B cell (primary cell): ENCODE data around the gene CA5A. TPM values are rescaled to one million over a fixed set of nuclear protein-coding genes. Genes with fewer than 3 reads are reported as not detected.

ENCODE experiments used
- ATAC-seq: fragments of 200-7000 bp; cut with Tn5 transposase; one replicate; pipeline ENCODE4 v1.10.0; 2021; ENCODE audit warnings: low read depth, mild to moderate bottlenecking, moderate number of reproducible peaks, moderate library complexity
- CTCF ChIA-PET: fragments of 350-600 bp; sonication (Branson Sonifier 250); formaldehyde crosslinking; loops from one replicate; lab custom pipeline; 2021; ENCODE audit warnings: antibody characterized with exemption, inconsistent platforms; lab: Charles Lee
- POLR2A ChIA-PET: fragments of 350-600 bp; sonication (Branson Sonifier 250); formaldehyde crosslinking; loops from one replicate; lab custom pipeline; 2021; ENCODE audit warnings: antibody characterized with exemption; lab: Charles Lee
- DNase-seq: peaks from one replicate; pipeline ENCODE4 v3.0.0; 2013
- H2AFZ ChIP-seq: 2 replicates; pipeline ENCODE4 v1.6.1; 2012; ENCODE audit warnings: mild to moderate bottlenecking, low read depth, low read length; ENCODE audit not compliant: insufficient read depth, poor library complexity, severe bottlenecking
- H3K27ac ChIP-seq, 2 donors: 1 replicate in 1 of 2; 2 replicates in 1 of 2; pipeline ENCODE4 v1.5.1; 2012 to 2013; ENCODE audit warnings: low read length in 2 of 2, mild to moderate bottlenecking in 2 of 2, moderate library complexity in 1 of 2
- H3K27me3 ChIP-seq, 4 experiments: fragments of 200-600 bp in 1 of 4; sonication (generic) in 1 of 4; replicated peaks in 1 of 4; 1 replicate in 2 of 4; 2 replicates in 2 of 4; pipeline versions ENCODE4 v1.6.1 to v1.7.0; 2013 to 2016; ENCODE audit warnings: low read length in 3 of 4, mild to moderate bottlenecking in 2 of 4, mixed read lengths in 1 of 4, moderate library complexity in 1 of 4; ENCODE audit not compliant: insufficient read depth in 4 of 4, control insufficient read depth in 3 of 4; ENCODE audit errors: control extremely low read depth in 1 of 4
- H3K36me3 ChIP-seq, 2 experiments: replicated peaks in 1 of 2; 1 replicate in 1 of 2; 2 replicates in 1 of 2; pipeline versions ENCODE4 v1.6.1 to v1.7.1; 2013; ENCODE audit warnings: low read length in 1 of 2; ENCODE audit not compliant: insufficient read depth in 2 of 2, control insufficient read depth in 1 of 2; ENCODE audit errors: control extremely low read depth in 1 of 2, extremely low read depth in 1 of 2
- H3K4me1 ChIP-seq, 2 donors: fragments of 200-600 bp in 1 of 2; sonication (generic) in 1 of 2; 1 replicate in 1 of 2; 2 replicates in 1 of 2; pipeline versions ENCODE4 v1.5.1 to v1.6.1; 2013 to 2017; ENCODE audit warnings: low read length in 2 of 2; ENCODE audit not compliant: control insufficient read depth in 2 of 2, insufficient read depth in 2 of 2
- H3K4me2 ChIP-seq: replicated peaks from 2 replicates; pipeline ENCODE3; 2012; ENCODE audit warnings: mild to moderate bottlenecking, low read depth, low read length; ENCODE audit not compliant: poor library complexity, severe bottlenecking
- H3K4me3 ChIP-seq, 5 experiments: fragments of 200-600 bp in 1 of 5; sonication (generic) in 1 of 5; 1 replicate in 3 of 5; 2 replicates in 2 of 5; pipeline versions ENCODE4 v1.5.1 to v1.7.0; 2011 to 2016; ENCODE audit warnings: low read length in 4 of 5, mild to moderate bottlenecking in 4 of 5, low read depth in 2 of 5, control low read depth in 1 of 5, moderate library complexity in 1 of 5; ENCODE audit not compliant: insufficient read depth in 1 of 5; ENCODE audit errors: control extremely low read depth in 1 of 5, extremely low read depth in 1 of 5
- H3K79me2 ChIP-seq: fragments of 200-600 bp; sonication (generic); one replicate; pipeline ENCODE4 v1.6.0; 2016; ENCODE audit warnings: low read length; ENCODE audit not compliant: control insufficient read depth, insufficient read depth
- H3K9ac ChIP-seq: fragments of 200-600 bp; sonication (generic); 2 replicates; pipeline ENCODE4 v1.6.1; 2017; ENCODE audit warnings: mild to moderate bottlenecking, low read length, moderate library complexity
- H3K9me3 ChIP-seq, 3 donors: one replicate each; pipeline versions ENCODE4 v1.6.1 to v1.7.1; 2013; ENCODE audit warnings: low read length in 2 of 3; ENCODE audit not compliant: control insufficient read depth in 2 of 3, insufficient read depth in 1 of 3; ENCODE audit errors: control extremely low read depth in 1 of 3
- H4K20me1 ChIP-seq: 2 replicates; pipeline ENCODE4 v1.6.0; 2012; ENCODE audit warnings: mild to moderate bottlenecking, low read length; ENCODE audit not compliant: insufficient read depth, control insufficient read depth, poor library complexity, severe bottlenecking
- H3K27ac Mint-ChIP-seq: one replicate; pipeline ENCODE4 v1.8.0; 2021; ENCODE audit warnings: mixed read lengths
- H3K27me3 Mint-ChIP-seq: one replicate; pipeline ENCODE4 v1.8.0; 2021; ENCODE audit warnings: mixed read lengths
- H3K4me1 Mint-ChIP-seq: one replicate; pipeline ENCODE4 v1.8.0; 2021; ENCODE audit warnings: mixed read lengths
- H3K4me3 Mint-ChIP-seq: one replicate; pipeline ENCODE4 v1.8.0; 2021; ENCODE audit warnings: mixed read lengths
- H3K9me3 Mint-ChIP-seq: one replicate; pipeline ENCODE4 v1.8.0; 2022; ENCODE audit warnings: mixed read lengths; ENCODE audit not compliant: insufficient read depth
- EZH2 ChIP-seq: IDR thresholded peaks from 2 replicates; pipeline ENCODE4 v1.6.1; 2012; ENCODE audit warnings: borderline replicate concordance, low read depth, mild to moderate bottlenecking, moderate library complexity, low read length; ENCODE audit not compliant: insufficient read depth, poor library complexity, severe bottlenecking
- WGBS: methylation state at CpG from one replicate; pipeline ENCODE4 v1.1.5; 2013; ENCODE audit warnings: missing lambda C conversion rate; ENCODE audit not compliant: insufficient coverage; 5-methylcytosine and 5-hydroxymethylcytosine counted together
- intact Hi-C: fragments of 100-400 bp; cut with micrococcal nuclease; formaldehyde crosslinking; loops from one replicate; pipeline ENCODE4 v1.10.0; 2022
- polyA plus RNA-seq: library from polyadenylated mRNA; depleted of rRNA; stranded (reverse); fragments of >200 nt; gene quantifications from 2 replicates; pipeline ENCODE4 v1.2.3, GENCODE V29; 2012
- total RNA-seq, 2 donors: library from RNA; stranded (reverse); fragments of 120-200 nt in 1 of 2; gene quantifications; 1 replicate in 1 of 2; 2 replicates in 1 of 2; pipeline versions ENCODE4 v1.2.3 to v1.2.4, GENCODE V29; 2013 to 2022
- TF ChIP-seq, protein P1 (sequence below): fragments of 200-600 bp; IDR thresholded peaks from one replicate; pipeline ENCODE4 v1.8.0; 2022; ENCODE audit warnings: antibody characterized with exemption, mild to moderate bottlenecking

The CA5A gene
- total and polyA plus RNA-seq, 2 donors (not counting 1 experiment from before 2014, with no cell fraction given) = 0.27 TPM; not detected in 1

DNA sequence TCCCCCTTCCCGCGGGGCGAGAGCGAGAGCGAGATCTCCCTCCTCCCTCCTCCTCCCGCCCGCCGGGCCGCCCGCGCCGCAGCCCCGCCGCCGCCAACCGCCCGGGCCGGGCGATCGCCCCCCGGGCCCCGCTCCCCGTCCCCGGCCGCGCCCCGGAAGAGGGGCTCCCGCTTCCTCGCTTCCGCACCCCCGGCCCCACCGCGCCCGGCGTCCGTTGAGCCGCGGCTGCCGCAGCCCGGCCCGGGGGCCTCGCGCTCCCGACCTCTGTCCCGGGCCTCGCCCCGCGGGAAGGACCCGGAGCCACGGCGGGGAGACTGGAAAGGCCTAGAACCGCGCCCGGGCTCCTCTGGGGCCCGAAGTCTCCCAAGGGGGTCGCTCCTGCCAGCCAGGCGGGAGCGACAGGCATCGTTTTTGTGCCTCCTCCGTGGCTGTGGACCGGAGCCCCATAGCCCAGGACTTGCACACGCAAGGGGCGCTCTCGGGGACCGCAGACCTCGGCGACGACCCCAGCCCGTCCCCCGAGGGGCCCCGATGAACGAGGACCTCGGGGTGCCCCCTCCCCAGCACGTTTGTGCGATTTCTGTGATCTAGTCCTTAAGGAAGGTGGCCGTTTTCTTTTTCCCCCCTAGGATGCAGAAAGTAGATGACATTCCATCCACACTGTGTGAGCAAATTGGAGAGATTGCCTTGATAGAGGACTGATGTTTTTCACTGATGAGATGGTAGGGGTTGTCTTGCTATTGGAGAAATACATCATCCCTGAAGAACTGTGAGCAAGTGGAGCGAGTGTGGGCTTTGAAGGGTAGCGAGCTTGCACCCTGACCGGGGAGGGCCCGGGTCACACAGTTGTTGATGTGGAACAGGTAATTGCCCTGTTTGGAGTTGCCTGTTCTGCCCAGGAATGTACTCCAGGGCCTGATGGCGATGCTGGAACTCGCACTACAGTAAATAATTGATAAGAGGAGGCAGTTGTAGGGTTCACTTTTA lies 15.5 kb upstream of the CA5A start:
- peak overlapping the region; percentile 64 for H2AFZ ChIP-seq
- POLR2A ChIA-PET = interaction anchor here (1.2 to 2.0 kb wide), 2 partner anchors 27 to 479 kb away, joined by 8 to 9 read pairs; no protein-coding TSS in a partner anchor
- no peaks in the 10 kb centered on the region for H3K9me3 Mint-ChIP-seq
- CTCF ChIA-PET = interaction anchor here (0.8 to 1.7 kb wide), 4 partner anchors 9 to 173 kb away, joined by 3 to 6 read pairs (median 4); no protein-coding TSS in a partner anchor
- intact Hi-C loops = loop anchor here (2.0 kb wide), 2 partner anchors 117 to 501 kb away; partner anchors contain the start of gene ZFPM1
- no peaks in the 10 kb centered on the region for H3K27me3 ChIP-seq
- H3K4me1 Mint-ChIP-seq = peaks cover 72% of the 10 kb centered on the region
- ATAC-seq (no peak), DNase-seq (peak; percentile 39)
- TF ChIP-seq, protein P1, sequence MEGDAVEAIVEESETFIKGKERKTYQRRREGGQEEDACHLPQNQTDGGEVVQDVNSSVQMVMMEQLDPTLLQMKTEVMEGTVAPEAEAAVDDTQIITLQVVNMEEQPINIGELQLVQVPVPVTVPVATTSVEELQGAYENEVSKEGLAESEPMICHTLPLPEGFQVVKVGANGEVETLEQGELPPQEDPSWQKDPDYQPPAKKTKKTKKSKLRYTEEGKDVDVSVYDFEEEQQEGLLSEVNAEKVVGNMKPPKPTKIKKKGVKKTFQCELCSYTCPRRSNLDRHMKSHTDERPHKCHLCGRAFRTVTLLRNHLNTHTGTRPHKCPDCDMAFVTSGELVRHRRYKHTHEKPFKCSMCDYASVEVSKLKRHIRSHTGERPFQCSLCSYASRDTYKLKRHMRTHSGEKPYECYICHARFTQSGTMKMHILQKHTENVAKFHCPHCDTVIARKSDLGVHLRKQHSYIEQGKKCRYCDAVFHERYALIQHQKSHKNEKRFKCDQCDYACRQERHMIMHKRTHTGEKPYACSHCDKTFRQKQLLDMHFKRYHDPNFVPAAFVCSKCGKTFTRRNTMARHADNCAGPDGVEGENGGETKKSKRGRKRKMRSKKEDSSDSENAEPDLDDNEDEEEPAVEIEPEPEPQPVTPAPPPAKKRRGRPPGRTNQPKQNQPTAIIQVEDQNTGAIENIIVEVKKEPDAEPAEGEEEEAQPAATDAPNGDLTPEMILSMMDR = peak; percentile 40
- TF ChIP-seq EZH2 = no peak
- WGBS = 2% methylated on average over 79 of the region's 82 CpGs
- peaks cover 54 to 74% of the 10 kb centered on the region in 2 donors for H3K4me1 ChIP-seq
- peaks cover 44% of the 10 kb centered on the region for H3K79me2 ChIP-seq
- peaks cover 0 to 18% of the 10 kb centered on the region in 2 experiments for H3K36me3 ChIP-seq
- peak overlapping the region; percentile 75 to 99 (median 79) for H3K4me3 ChIP-seq
- H3K4me2 ChIP-seq = peak overlapping the region; percentile 85
- peak overlapping the region; percentile 89 to 90 for H3K27ac ChIP-seq
- no peaks in the 10 kb centered on the region for H3K27me3 Mint-ChIP-seq
- peak overlapping the region; percentile 96 for H3K9ac ChIP-seq
- peak overlapping the region; percentile 97 for H3K4me3 Mint-ChIP-seq
- peak overlapping the region; percentile 99 for H3K27ac Mint-ChIP-seq
- no peaks in the 10 kb centered on the region for H3K9me3 ChIP-seq
- H4K20me1 ChIP-seq = peaks cover 13% of the 10 kb centered on the region
